Effector memory CD8-positive, alpha-beta T cell (primary cell): ENCODE data around the gene CRYBG2.

Experiments
- ATAC-seq: fragments of 150-1000 bp; cut with Tn5 transposase; replicated peaks from 2 replicates; pipeline ENCODE4 v1.10.0; 2021; ENCODE audit warnings: mild to moderate bottlenecking, moderate library complexity
- DNase-seq, 3 experiments: peaks; one replicate each; pipeline ENCODE4 v3.0.0; 2021
- H3K27ac Mint-ChIP-seq, 2 donors: one replicate each; pipeline ENCODE4 v1.8.0; 2022; ENCODE audit warnings: mild to moderate bottlenecking in 2 of 2, mixed read lengths in 2 of 2, moderate library complexity in 2 of 2
- H3K27me3 Mint-ChIP-seq, 2 donors: one replicate each; pipeline ENCODE4 v1.8.0; 2022; ENCODE audit warnings: mixed read lengths in 2 of 2
- H3K36me3 Mint-ChIP-seq: one replicate; pipeline ENCODE4 v1.8.0; 2022; ENCODE audit warnings: mild to moderate bottlenecking, moderate library complexity, mixed read lengths; ENCODE audit not compliant: insufficient read depth
- H3K4me1 Mint-ChIP-seq, 2 donors: one replicate each; pipeline ENCODE4 v1.8.0; 2022; ENCODE audit warnings: low read depth in 2 of 2, mixed read lengths in 2 of 2
- H3K4me3 Mint-ChIP-seq, 2 donors: one replicate each; pipeline ENCODE4 v1.8.0; 2022; ENCODE audit warnings: mild to moderate bottlenecking in 2 of 2, mixed read lengths in 2 of 2, moderate library complexity in 2 of 2
- H3K9me3 Mint-ChIP-seq, 2 donors: one replicate each; pipeline ENCODE4 v1.8.0; 2022; ENCODE audit warnings: mixed read lengths in 2 of 2

Gene CRYBG2

DNA sequence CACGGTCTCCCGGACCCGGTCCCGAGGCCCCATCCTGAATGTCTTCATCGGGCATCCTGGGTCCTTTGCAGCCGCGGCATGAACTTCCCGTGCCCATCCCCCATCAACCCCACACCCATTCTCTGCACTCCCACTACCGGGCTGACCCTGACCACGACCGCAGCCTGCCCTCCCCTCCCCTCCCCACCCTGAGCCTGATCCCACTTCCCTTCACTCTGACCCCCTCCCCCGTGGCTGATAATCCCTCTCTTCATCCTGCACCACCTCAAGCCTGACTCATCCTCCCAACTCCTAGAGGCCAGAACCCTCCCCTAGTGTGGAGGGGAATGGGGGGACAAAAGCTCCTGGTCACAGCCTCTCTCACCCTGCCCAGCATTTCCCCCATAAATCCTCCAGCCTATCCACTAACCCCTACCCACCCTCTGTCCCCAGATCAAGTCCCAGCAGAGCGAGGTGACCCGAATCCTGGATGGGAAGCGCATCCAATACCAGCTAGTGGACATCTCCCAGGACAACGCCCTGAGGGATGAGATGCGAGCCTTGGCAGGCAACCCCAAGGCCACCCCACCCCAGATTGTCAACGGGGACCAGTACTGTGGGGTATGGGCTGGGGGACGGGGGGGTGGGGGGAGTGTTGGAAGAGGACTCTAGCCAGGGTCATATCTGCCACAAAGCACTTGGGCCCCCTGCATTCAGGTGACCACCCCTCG lies 73.4 kb downstream of the CRYBG2 start:
- peak overlapping the region; percentile 90 to 96 for H3K4me3 Mint-ChIP-seq
- H3K27me3 Mint-ChIP-seq = no peaks in the 10 kb centered on the region
- peaks cover 40% of the 10 kb centered on the region for H3K36me3 Mint-ChIP-seq
- DNase-seq = no peak
- ATAC-seq = no peak
- peaks cover 86 to 88% of the 10 kb centered on the region in 2 donors for H3K4me1 Mint-ChIP-seq
- peak overlapping the region; percentile 86 to 94 for H3K27ac Mint-ChIP-seq
- H3K9me3 Mint-ChIP-seq = no peaks in the 10 kb centered on the region

DNA sequence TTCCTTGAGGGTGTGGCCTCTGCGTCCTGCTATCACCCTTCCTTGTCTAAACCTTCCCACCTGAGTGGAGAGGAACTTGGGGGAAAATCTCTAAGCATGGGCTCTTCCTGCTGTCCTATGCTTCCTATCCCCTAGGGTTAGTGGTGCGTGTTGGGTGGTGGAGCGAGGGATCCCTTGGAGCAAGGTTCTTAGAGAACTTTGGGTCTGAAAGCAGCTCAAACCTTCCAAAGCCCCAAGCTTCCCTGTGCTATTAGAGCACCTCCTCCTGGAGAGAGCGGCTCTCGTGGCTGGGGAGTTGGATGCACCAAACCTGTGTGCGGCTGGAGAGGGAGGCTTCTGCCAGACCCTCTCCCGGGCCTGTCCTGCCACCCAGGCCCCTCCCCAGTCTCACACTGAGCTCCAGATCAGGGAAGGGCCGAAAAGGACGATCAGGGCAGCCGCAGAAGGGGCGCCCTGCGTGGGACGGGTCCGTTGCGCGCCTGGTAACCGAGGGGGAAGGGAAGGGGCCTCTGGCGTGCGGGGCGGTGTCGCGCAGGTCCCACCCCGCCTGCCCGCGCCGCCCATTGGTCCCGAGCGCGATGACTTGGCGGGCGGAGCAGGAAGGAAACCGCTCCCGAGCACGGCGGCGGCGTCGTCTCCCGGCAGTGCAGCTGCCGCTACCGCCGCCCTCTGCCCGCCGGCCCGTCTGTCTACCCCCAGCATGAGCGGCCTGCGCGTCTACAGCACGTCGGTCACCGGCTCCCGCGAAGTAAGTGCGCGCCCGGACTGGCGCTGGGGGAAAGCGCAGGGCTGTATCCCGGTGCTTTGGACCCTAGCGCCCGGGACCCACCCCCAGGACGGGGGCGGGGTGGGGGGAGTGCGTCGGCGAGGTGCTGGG lies 74.2 kb downstream of the CRYBG2 start, which contains the start of gene SH3BGRL3:
Gene SH3BGRL3, plus strand, starts transcription at position 631 of the 877 bp plus-strand sequence. Its CDS starts 70 bp downstream, at position 701.
- H3K36me3 Mint-ChIP-seq = peaks cover 38% of the 10 kb centered on the region
- peaks cover 80 to 81% of the 10 kb centered on the region in 2 donors for H3K4me1 Mint-ChIP-seq
- peak within 1 kb of the TSS; percentile 86 to 94 for H3K27ac Mint-ChIP-seq
- peak; percentile 52 for ATAC-seq
- no peaks in the 10 kb centered on the region for H3K9me3 Mint-ChIP-seq
- peak within 1 kb of the TSS; percentile 90 to 96 for H3K4me3 Mint-ChIP-seq
- peak; percentile 68 to 77 (median 72) for DNase-seq
- no peaks in the 10 kb centered on the region for H3K27me3 Mint-ChIP-seq

DNA sequence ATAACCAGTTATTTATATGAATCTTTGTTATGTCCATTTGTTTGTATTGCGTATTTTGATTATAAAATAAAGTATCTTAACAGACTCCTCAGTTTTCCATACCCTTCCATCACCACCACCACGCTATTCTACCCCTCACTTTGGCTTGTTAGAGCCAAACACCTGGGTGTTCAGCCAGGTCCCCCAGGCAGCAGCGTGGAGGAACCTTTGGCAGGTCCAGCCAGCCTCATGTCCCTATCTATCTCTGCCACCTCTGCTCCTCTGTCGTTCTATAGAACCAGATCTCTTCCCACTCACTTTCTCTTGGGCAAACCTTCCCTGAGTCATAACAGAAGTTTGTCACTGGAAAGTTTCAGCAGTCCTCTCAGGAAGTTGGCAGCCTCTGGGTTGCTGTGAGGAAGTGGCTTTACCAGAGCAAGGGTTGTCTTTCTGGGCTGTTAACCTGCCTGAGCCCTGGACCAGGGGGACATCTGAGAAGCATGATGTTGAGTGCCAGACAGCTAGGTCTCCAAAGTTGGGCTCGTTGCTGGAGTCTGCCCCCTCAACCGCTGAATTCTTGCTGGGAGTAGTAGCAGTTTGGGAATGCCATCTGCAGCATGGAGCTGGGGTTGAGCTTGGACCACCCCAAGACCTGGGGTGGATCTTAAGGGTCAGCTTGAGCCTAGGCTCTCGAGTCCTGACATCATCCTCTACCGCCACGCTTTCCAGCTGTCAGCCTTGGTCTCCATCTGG lies 75.0 kb downstream of the CRYBG2 start:
- Mint-ChIP-seq H3K4me3 (peak overlapping the region; percentile 90 to 96), H3K9me3 (no peaks in the 10 kb centered on the region), H3K36me3 (peaks cover 34% of the 10 kb centered on the region), H3K4me1 (peaks cover 73 to 76% of the 10 kb centered on the region in 2 donors), H3K27ac (peak overlapping the region; percentile 86 to 94), H3K27me3 (no peaks in the 10 kb centered on the region)
- ATAC-seq (no peak), DNase-seq (no peak)

DNA sequence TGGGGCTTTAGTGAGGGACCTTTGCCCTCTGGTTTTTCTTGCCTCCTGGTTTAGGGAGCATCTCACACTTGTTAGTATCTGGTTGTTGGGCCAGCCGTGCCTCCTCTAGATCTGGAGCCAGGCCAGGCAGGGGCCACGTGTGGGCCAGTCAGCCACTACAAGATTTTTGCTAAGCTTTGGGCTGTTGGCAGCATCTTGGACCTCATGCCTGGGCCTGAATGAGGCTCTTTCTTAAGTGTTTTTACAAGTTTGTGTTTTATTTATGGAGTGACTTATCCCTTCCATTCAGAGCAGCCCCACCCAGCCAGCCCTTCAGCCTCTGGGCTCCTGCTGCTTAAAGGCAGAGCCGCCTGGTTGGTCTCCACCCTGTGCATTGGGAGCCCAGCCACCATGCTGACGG lies 75.6 kb downstream of the CRYBG2 start:
- Mint-ChIP-seq H3K36me3 (peaks cover 33% of the 10 kb centered on the region), H3K4me3 (peak overlapping the region; percentile 44 to 90), H3K27me3 (no peaks in the 10 kb centered on the region), H3K9me3 (no peaks in the 10 kb centered on the region), H3K4me1 (peaks cover 68 to 70% of the 10 kb centered on the region in 2 donors), H3K27ac (peak overlapping the region; percentile 86 to 94)
- DNase-seq = no peak
- ATAC-seq = no peak

DNA sequence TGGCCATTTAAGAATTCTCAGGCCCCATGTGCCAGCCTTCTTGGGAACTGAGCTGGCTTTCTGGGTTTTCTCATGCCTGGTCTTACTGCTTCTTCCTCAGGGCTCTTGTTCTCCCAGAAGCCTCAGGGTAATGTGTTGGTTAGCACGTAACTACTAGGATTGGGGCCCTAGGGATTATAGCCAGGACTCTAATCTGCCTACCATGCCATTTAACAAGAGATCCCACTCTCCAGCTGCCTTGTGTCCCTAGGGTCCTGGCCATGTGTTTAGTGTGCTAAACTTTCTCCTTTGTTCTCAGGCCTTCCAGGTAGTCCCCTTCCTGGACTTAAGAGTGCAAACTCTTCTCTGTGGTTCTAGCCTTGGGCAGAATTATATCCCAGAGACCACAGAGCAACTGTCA lies 76.2 kb downstream of the CRYBG2 start:
- H3K27ac Mint-ChIP-seq = peak overlapping the region; percentile 86 to 94
- no peaks in the 10 kb centered on the region for H3K9me3 Mint-ChIP-seq
- H3K4me3 Mint-ChIP-seq = peak overlapping the region; percentile 44 to 90
- H3K4me1 Mint-ChIP-seq = peaks cover 62 to 64% of the 10 kb centered on the region in 2 donors
- H3K36me3 Mint-ChIP-seq = peaks cover 29% of the 10 kb centered on the region
- ATAC-seq = no peak
- H3K27me3 Mint-ChIP-seq = no peaks in the 10 kb centered on the region
- no peak for DNase-seq

DNA sequence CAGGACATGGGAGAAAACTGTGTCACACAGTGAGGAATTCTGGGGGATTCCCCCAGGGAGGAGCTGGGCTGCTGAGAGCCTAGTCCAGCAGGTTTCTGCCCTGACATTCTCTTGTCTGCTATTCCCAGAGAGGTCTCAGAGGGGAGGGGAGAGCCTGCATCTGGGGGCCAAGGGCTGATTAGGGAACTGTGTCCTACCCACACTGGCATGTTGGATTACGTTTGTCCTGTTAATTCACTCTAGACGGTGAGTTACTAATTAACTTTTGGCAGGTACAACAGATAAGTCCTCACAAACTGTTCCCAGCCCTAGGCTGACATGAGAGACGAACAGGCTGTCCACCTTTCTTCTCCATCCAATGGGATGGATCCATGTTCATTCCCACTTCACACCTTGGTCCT lies 76.7 kb downstream of the CRYBG2 start:
- ATAC-seq (no peak), DNase-seq (no peak)
- no peaks in the 10 kb centered on the region for H3K9me3 Mint-ChIP-seq
- peaks cover 57 to 60% of the 10 kb centered on the region in 2 donors for H3K4me1 Mint-ChIP-seq
- H3K4me3 Mint-ChIP-seq = peak overlapping the region; percentile 46 to 90
- no peaks in the 10 kb centered on the region for H3K27me3 Mint-ChIP-seq
- H3K27ac Mint-ChIP-seq = peak overlapping the region; percentile 86 to 94
- H3K36me3 Mint-ChIP-seq = peaks cover 29% of the 10 kb centered on the region

DNA sequence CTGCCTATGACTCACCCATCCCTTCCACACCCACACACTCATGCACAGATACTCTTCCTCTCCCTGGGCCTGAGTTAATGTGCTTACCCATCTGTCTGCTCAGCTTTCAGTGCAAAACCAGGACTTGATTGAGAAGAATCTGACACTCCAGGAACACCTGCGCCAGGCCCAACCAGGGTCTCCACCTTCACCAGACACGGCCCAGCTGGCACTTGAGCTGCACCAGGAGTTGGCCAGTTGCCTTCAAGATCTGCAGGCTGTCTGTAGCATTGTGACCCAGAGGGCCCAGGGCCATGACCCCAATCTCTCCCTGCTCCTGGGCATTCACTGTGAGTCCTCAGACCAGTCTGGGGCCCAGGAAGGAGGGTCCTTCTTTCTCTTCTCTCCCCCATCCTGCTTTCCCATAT lies 77.5 kb downstream of the CRYBG2 start:
- H3K9me3 Mint-ChIP-seq = no peaks in the 10 kb centered on the region
- H3K4me3 Mint-ChIP-seq = peak overlapping the region; percentile 46 to 60
- H3K27ac Mint-ChIP-seq = peak overlapping the region; percentile 39 to 94
- peaks cover 22% of the 10 kb centered on the region for H3K36me3 Mint-ChIP-seq
- DNase-seq = no peak
- no peaks in the 10 kb centered on the region for H3K27me3 Mint-ChIP-seq
- peaks cover 52 to 54% of the 10 kb centered on the region in 2 donors for H3K4me1 Mint-ChIP-seq
- no peak for ATAC-seq

DNA sequence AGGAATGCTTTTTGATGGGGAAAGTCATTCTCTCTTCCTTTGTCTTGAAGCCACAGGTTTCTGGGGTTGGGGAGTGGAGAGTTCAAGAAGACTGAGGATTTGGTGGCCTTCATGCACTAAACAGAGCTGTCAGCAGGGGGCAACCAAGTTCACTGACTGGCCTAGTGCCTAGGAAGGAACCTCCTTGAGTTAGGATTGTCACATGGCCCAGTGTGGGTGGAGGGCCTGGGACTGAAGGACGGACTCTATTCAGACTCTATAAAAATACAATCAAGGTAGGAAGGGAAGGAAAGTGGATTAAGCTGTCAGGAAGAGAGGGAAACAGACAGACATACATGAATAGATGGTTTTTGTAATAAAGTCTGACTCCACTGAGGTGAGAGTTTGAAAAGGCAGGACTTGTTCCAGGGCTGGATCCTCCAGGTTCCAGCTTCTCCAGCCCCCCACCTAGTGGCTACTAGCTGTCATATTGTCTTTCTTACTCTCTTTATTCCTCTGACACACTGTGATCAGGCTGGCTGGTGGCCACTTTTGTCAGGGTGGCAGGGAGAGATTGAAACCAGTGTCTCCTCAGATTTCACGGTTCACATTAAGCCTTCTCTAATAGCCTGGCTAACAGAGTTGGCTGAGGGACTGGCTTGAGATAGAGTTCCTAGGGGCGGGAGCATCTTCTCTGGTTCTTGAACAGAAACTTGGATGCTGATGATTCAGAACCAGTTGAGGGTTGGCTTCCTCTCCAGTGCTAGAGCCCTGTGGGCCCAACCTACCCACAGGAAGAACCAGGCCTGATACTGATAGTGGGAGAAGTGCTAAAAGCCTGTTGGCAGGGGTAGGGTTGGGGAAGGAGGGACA lies 78.1 kb downstream of the CRYBG2 start:
- ATAC-seq (peak; percentile 75), DNase-seq (peak; percentile 62 to 82 (median 62))
- peak overlapping the region; percentile 46 to 60 for H3K4me3 Mint-ChIP-seq
- H3K9me3 Mint-ChIP-seq = no peaks in the 10 kb centered on the region
- H3K36me3 Mint-ChIP-seq = peaks cover 20% of the 10 kb centered on the region
- peak overlapping the region; percentile 39 to 94 for H3K27ac Mint-ChIP-seq
- peaks cover 46 to 48% of the 10 kb centered on the region in 2 donors for H3K4me1 Mint-ChIP-seq
- H3K27me3 Mint-ChIP-seq = no peaks in the 10 kb centered on the region

DNA sequence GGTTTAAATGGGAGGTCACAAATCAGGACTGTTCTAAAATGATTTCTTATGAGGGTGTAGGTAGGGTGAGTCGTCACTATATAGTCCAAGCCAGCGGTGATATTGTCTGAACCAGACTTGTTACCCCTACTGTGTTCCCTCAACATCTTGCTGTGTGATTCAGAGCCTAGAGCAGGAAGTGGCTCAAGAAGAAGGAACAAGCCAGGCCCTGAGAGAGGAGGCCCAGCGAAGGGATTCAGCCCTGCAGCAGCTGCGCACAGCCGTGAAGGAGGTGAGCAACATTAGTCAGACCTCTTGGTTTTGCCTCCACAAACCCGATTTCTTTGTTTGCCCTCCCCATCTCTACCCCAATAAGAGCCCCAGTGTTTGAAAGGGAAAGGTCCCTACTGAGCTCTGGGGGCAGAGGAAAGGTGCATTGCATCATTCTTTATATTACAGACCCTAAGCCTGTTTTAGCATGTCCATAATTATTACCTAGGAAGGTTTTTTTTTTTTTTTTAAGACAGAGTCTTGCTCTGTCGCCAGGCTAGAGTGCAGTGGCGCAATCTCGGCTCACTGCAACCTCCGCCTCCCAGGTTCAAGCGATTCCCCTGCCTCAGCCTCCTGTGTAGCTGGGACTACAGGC lies 79.0 kb downstream of the CRYBG2 start:
- peaks cover 42 to 44% of the 10 kb centered on the region in 2 donors for H3K4me1 Mint-ChIP-seq
- no peaks in the 10 kb centered on the region for H3K9me3 Mint-ChIP-seq
- ATAC-seq (no peak), DNase-seq (no peak)
- peaks cover 15% of the 10 kb centered on the region for H3K36me3 Mint-ChIP-seq
- peak overlapping the region in 1 of 2 donors; percentile 19 for H3K27ac Mint-ChIP-seq
- no peaks in the 10 kb centered on the region for H3K27me3 Mint-ChIP-seq
- no peak overlapping the region for H3K4me3 Mint-ChIP-seq
